PFSK-1 (cell line): Measurements from ENCODE around the gene DPYD.

ENCODE experiments used
- FOXP2 ChIP-seq: optimal IDR thresholded peaks from 2 replicates; pipeline ENCODE3; 2011; ENCODE audit warnings: borderline replicate concordance, control low read depth, inconsistent platforms; ENCODE audit not compliant: insufficient read depth; ENCODE audit errors: extremely low read length, extremely low read depth
- POLR2AphosphoS5 ChIP-seq: IDR thresholded peaks from 2 replicates; pipeline ENCODE4 v1.6.1; 2012; ENCODE audit warnings: low read depth, mild to moderate bottlenecking, control low read depth, low read length, moderate library complexity
- SIN3A ChIP-seq: IDR thresholded peaks from 2 replicates; pipeline ENCODE4 v1.6.1; 2012; ENCODE audit warnings: mild to moderate bottlenecking, low read length, moderate library complexity, borderline replicate concordance; ENCODE audit not compliant: insufficient read depth
- TAF1 ChIP-seq: IDR thresholded peaks from 2 replicates; pipeline ENCODE4 v1.6.1; 2012; ENCODE audit warnings: low read length, control low read depth, borderline replicate concordance; ENCODE audit not compliant: insufficient read depth
- TF ChIP-seq, protein P1 (sequence below), 2 experiments: IDR thresholded peaks; 2 replicates each; pipeline versions ENCODE4 v1.6.1 to v1.8.0; 2011 to 2012; ENCODE audit warnings: low read depth in 2 of 2, low read length in 2 of 2, control low read depth in 1 of 2, inconsistent platforms in 1 of 2, mild to moderate bottlenecking in 1 of 2, moderate library complexity in 1 of 2; ENCODE audit not compliant: insufficient read depth in 1 of 2

The DPYD gene

DNA sequence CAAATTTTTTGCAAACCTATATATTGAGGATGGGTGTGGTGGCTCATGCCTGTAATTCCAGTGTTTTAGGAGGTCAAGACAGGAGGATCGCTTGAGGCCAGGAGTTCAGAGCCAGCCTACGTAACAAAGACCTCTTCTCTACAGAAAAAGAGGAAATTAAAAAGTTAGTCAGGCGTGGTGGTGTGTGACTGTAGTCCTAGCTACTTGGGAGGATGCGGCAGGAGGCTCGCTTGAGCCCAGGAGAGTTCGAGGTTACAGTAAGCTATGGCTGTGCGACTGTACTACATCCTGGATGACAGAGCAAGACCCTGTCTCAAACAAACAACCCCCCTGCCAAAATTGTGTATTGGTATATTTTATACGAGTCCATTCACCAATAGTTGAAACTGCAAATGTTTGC lies 589.7 kb downstream of the DPYD start:
- TF ChIP-seq FOXP2: no peak
- TF ChIP-seq, protein P1, sequence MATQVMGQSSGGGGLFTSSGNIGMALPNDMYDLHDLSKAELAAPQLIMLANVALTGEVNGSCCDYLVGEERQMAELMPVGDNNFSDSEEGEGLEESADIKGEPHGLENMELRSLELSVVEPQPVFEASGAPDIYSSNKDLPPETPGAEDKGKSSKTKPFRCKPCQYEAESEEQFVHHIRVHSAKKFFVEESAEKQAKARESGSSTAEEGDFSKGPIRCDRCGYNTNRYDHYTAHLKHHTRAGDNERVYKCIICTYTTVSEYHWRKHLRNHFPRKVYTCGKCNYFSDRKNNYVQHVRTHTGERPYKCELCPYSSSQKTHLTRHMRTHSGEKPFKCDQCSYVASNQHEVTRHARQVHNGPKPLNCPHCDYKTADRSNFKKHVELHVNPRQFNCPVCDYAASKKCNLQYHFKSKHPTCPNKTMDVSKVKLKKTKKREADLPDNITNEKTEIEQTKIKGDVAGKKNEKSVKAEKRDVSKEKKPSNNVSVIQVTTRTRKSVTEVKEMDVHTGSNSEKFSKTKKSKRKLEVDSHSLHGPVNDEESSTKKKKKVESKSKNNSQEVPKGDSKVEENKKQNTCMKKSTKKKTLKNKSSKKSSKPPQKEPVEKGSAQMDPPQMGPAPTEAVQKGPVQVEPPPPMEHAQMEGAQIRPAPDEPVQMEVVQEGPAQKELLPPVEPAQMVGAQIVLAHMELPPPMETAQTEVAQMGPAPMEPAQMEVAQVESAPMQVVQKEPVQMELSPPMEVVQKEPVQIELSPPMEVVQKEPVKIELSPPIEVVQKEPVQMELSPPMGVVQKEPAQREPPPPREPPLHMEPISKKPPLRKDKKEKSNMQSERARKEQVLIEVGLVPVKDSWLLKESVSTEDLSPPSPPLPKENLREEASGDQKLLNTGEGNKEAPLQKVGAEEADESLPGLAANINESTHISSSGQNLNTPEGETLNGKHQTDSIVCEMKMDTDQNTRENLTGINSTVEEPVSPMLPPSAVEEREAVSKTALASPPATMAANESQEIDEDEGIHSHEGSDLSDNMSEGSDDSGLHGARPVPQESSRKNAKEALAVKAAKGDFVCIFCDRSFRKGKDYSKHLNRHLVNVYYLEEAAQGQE (IDR thresholded peaks at IDR 0.05; ENCODE audit: insufficient read depth in 1 of 2, low read depth in 2 of 2, low read length in 2 of 2): no peak
- no peak for TF ChIP-seq SIN3A
- no peak for TF ChIP-seq POLR2AphosphoS5
- no peak for TF ChIP-seq TAF1

DNA sequence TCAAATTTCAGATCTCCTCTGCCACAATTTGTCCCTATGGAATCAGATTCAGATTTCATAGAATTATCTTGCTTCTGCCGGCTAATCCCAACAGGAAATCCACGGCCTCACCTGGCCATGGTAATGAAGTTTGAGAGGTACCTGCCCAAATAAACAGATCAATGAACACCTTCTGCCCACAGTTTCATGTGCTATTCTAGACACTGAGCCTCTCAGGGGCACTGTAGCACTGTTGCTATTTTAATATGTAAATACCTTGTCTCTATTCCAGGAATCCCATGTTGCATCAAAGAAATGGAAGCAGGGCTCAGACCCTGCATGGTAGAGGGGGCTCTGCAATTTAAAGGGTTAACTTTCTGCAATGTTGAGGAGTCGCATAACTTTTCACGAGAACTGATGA lies 606.1 kb downstream of the DPYD start:
- TF ChIP-seq FOXP2 (no peak), TAF1 (no peak), SIN3A (no peak), POLR2AphosphoS5 (no peak)
- TF ChIP-seq, protein P1 (IDR thresholded peaks at IDR 0.05; ENCODE audit: insufficient read depth in 1 of 2, low read depth in 2 of 2, low read length in 2 of 2): no peak

DNA sequence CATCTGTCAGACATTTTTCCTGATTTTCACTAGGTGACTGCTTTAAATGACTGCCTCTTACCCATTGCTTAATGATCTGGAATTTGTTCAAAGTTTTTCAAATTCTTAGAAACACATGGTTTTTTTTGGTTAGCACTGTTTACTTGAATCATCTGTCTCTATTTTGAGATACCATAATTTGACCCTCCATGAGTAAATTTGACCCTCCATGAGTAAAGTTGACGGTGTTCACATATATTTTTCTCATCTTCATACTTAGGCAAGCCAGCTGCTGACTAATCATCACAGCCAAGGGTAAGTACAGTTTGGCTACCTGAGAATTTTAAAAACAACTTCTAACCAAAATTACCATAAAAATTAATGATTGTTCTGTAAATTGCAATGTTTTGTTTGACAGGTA lies 612.7 kb downstream of the DPYD start:
- TF ChIP-seq SIN3A (no peak), POLR2AphosphoS5 (no peak), FOXP2 (no peak), TAF1 (no peak)
- TF ChIP-seq, protein P1 (IDR thresholded peaks at IDR 0.05; ENCODE audit: insufficient read depth in 1 of 2, low read depth in 2 of 2, low read length in 2 of 2): no peak

DNA sequence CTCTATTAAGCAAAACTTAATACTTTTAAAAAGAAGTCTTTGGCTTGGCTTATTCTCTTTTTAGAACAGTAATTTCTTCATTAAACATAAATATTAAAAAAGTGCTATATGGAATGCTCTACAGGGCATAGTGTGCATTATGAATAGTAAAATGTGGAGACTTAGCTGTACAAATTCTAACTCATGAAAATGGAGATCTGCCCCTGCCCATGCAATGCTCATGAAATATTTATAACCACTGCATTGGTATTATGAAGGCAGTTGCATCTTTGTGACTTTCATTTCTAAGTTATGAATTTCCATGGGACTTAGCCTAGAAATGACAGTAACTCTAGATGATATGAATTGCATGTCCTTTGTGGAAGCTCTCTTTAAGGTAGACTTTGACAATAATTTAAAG lies 613.3 kb downstream of the DPYD start:
- TF ChIP-seq POLR2AphosphoS5 (no peak), SIN3A (no peak), FOXP2 (no peak), TAF1 (no peak)
- TF ChIP-seq, protein P1 (IDR thresholded peaks at IDR 0.05; ENCODE audit: insufficient read depth in 1 of 2, low read depth in 2 of 2, low read length in 2 of 2): no peak

DNA sequence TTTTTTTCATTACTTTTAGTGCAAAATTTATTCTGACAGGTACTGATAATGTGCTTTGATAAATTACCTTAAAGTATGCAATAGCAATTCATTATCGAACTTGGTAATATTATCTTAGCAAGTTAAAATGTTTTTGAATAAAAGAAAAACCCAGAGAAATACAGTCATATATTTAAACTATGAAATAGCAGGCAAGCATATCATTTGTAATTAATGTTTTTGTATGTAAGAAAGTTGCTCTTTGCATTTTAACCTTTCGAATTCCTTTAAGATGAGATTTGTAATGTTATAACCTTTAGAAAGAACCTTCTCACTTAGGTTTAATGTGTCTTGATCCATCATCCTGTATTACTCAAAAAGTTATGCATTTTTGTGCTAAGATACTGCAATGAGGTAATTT lies 613.7 kb downstream of the DPYD start:
- TF ChIP-seq SIN3A: no peak
- no peak for TF ChIP-seq TAF1
- TF ChIP-seq FOXP2: no peak
- TF ChIP-seq, protein P1 (IDR thresholded peaks at IDR 0.05; ENCODE audit: insufficient read depth in 1 of 2, low read depth in 2 of 2, low read length in 2 of 2): no peak
- no peak for TF ChIP-seq POLR2AphosphoS5
